ENCODE data around the gene SPOCK1.

Gene SPOCK1

GRCh38 chr5:137216976-137217598 lies 282.0 kb downstream of the SPOCK1 start:
- no peak for DNase-seq

GRCh38 chr5:137215780-137216179 lies 283.3 kb downstream of the SPOCK1 start:
- DNase-seq = no peak

GRCh38 chr5:137215261-137215660 lies 283.9 kb downstream of the SPOCK1 start:
- no peak for DNase-seq

- DNase-seq = no peak
Observed at GRCh38 chr5:137214446-137215189, 284.5 kb downstream of the SPOCK1 start.

GRCh38 chr5:137212471-137212870 lies 286.7 kb downstream of the SPOCK1 start:
- DNase-seq = no peak

GRCh38 chr5:137209232-137209809 lies 289.8 kb downstream of the SPOCK1 start:
- DNase-seq = no peak

- no peak for DNase-seq
Observed at GRCh38 chr5:137207023-137207760, 291.9 kb downstream of the SPOCK1 start.

GRCh38 chr5:137206030-137206715 lies 293.0 kb downstream of the SPOCK1 start:
- DNase-seq = no peak

GRCh38 chr5:137205231-137206027 lies 293.7 kb downstream of the SPOCK1 start:
- no peak for DNase-seq

- no peak for DNase-seq
Observed at GRCh38 chr5:137203011-137203632, 296.0 kb downstream of the SPOCK1 start.

- no peak for DNase-seq
Observed at GRCh38 chr5:137201876-137202275, 297.2 kb downstream of the SPOCK1 start.

- DNase-seq = no peak
Observed at GRCh38 chr5:137200906-137201700, 298.0 kb downstream of the SPOCK1 start.

- no peak for DNase-seq
Observed at GRCh38 chr5:137199966-137200365, 299.2 kb downstream of the SPOCK1 start.

- DNase-seq = no peak
Observed at GRCh38 chr5:137199201-137199600, 299.9 kb downstream of the SPOCK1 start.

GRCh38 chr5:137195483-137195882 lies 303.6 kb downstream of the SPOCK1 start:
- DNase-seq = no peak

GRCh38 chr5:137194300-137194699 lies 304.8 kb downstream of the SPOCK1 start:
- no peak for DNase-seq

- DNase-seq = no peak
Observed at GRCh38 chr5:137192293-137192743, 306.8 kb downstream of the SPOCK1 start.

- no peak for DNase-seq
Observed at GRCh38 chr5:137191179-137191578, 307.9 kb downstream of the SPOCK1 start.

- DNase-seq = no peak
Observed at GRCh38 chr5:137190441-137190840, 308.7 kb downstream of the SPOCK1 start.

GRCh38 chr5:137190031-137190430 lies 309.1 kb downstream of the SPOCK1 start:
- no peak for DNase-seq

- DNase-seq = no peak
Observed at GRCh38 chr5:137188566-137188965, 310.6 kb downstream of the SPOCK1 start.
